ENCODE measurements around the gene SMOC2.

The SMOC2 gene

DNA sequence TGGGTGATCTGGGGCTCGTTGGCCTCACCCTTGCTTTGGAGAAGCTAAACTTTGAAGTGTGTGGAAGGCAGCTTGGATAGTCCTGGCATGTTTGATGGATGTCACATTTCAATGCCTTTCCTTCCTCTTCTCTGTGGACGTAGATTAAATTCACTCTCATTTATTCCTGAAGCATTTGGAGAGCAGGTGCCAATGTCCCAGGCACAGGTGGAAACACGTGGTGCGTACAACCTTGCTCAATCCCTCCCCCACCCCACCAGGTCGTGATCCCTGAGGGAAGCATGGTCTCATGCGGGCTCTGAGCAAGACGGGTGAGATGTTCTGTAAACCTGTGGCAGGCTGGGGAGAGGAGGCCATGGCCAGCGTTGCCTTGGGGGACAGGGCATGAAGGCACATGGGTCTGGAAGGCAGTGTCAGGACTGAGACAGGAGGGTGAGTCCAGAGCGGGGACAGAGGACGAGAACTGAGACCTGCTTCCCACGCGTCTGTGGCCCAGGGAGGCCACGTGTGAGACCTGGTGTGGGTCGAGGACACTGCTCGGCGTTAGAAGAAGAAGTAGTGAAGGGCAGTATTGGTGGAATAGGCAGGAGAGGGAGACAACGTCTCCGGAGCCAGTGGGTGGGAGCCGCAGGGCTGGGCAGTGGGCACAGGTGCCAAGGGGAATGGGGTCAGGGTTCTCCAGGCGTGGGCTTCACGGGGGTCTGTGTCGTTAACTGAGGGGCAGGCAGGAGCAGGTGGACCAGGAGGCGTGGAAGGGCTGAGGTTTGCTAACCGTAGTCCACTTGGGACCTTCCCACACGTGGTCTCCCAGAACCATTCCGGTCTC lies 34.4 kb downstream of the SMOC2 start:
- in situ Hi-C loops (cut with MboI; ENCODE audit: low sequenced_read_pairs) = no loop called here

DNA sequence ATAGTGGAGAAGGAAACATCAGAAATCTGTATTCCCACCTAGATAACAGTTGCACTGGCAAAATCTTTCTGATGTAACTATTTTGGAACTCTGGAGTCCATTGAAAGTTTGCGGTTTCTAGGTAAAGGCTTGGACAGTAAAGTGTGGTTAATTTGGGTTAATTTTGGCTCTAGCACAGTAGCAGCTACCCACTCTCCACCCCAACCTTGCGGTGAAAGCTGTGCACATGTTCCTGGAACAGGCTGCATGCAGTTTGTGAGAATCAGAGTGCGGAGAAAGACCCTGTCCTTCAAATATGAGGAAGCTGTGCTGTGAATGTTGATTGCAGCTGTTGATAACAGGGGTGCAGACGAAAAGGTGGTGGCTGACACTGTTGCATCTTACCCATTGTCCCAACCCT lies 38.4 kb downstream of the SMOC2 start:
- in situ Hi-C loops (cut with MboI; ENCODE audit: low sequenced_read_pairs) = no loop called here

DNA sequence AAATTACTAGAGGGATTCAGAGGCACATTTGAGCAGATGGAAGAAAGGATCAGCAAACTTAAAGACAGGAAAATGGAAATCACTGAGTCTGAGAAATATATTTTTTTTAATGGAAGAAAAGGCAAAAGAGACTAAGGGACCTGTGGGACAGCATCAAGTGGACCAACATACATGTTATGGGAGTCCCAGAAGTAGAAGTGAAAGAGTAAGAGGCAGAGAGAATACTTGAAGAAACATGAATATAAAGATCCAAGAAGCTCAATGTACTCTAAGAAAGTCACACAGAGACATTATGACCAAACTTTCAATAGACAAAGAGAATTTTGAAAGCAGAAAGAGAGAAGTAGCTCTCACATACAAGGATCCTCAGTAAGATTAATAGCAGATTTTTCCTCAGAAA lies 39.5 kb downstream of the SMOC2 start:
- in situ Hi-C loops (cut with MboI; ENCODE audit: low sequenced_read_pairs) = no loop called here

DNA sequence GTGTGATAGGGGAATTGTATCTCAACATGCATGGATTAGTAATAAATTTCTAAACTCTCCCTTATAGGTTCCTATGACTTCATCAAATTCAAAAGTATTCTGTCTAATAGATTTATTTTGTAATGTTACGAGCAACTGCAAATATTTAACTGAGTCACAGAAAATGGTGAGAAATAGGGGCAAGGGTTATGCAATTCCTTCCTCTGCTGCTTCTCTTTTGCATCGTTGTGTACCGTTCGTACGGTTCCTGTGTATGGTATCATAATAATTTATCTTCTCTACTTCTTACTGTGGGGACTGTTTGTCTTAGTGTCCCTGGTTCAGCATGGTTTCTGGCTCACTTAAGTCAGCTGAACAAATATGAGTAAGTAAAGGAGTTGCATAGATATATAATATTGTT lies 44.8 kb downstream of the SMOC2 start:
- in situ Hi-C loops (cut with MboI; ENCODE audit: low sequenced_read_pairs) = no loop called here

DNA sequence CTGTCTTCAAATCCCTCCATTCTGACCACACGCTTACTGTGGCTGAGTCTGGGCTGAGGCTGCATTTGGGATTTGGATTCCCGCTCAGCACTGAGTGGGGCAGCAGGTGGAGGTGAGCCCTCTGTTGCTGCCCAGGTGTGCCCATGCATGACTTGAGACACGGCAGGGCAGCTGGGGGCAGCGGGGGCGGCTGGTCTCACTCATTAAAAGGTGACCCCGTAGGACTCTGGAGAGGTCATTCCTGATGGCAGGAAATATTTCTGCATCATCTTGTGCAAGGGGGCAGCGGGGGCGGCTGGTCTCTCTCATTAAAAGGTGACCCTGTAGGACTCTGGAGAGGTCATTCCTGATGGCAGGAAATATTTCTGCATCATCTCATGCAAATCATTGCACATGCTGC lies 49.8 kb downstream of the SMOC2 start:
- in situ Hi-C loops (cut with MboI; ENCODE audit: low sequenced_read_pairs) = no loop called here

DNA sequence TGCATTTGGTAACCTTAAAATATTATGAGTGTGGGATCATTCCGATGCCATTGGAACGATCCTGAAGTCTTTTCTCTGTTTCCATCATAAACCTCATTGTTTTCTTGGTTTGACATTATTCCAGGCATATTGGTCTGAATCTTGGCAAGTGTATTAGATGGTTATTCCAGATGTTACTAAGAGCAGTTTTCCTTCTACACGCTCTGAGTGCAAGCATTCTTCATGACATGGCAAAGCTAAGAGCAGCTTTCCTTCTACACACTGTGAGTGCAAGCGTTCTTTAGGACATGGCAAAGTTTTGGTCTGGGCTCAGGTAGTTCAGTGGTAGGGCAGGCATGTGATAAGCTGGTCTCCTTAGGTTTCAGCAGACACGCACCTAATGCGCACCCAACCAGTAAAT lies 53.0 kb downstream of the SMOC2 start:
- in situ Hi-C loops (cut with MboI; ENCODE audit: low sequenced_read_pairs) = no loop called here

DNA sequence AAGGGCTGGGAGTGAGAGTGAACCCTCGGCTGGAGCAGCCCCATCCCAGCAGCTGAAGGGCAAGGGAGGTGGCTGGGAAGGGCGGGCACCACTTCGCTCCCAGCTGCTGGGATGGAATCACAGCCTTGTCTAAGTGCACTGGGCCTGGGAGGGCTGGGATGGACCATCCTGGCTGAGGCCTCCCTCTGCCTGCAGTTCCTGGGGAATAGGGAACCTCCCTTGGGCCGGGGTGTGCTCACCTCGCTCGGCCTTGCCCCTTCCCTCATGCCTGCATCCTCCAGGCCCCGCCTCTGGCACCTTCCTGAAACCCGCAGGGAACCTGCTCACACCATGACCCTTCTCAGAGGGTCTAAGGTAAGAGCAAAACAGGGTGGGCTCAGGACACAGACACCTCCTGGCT lies 53.7 kb downstream of the SMOC2 start:
- in situ Hi-C loops (cut with MboI; ENCODE audit: low sequenced_read_pairs) = no loop called here

DNA sequence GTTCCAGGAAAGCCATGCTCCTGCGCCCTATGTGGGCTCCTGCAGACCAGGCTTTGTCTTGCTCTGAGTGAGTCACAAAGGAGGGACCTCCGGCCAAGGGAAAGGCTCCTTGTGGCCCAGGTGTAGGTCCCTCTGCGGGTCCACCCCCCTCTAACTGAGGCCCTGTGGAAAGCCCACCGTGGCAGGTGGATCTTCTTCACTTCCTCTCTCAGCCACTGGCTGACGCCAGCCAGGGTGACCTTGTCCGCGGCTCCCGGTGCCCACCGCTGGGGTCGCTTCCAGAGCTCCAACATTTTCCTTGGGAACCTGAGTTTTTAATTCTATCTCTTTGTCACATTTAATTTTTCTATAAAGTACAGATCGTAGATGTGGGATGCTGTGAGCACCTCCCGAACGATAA lies 54.1 kb downstream of the SMOC2 start:
- in situ Hi-C loops (cut with MboI; ENCODE audit: low sequenced_read_pairs) = no loop called here

DNA sequence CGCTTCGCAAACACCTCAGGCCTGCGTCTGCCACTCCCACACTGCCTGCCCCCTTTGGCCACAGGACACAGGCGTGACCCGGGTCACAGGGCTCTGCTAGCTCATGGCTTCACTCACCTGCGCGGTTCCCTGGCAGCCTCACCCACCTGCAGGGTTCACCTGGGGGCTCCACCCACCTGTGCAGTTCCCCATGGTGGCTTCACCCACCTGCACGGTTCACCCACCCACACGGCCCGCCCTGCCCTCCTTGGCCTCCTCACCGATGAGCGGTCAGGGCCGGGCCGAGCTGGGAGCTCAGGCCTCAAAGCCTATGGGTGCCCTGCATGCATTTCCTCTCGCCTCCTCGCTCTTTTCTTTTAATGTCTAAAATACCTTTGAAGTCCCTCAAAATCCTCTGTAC lies 54.7 kb downstream of the SMOC2 start:
- in situ Hi-C loops (cut with MboI; ENCODE audit: low sequenced_read_pairs) = no loop called here

DNA sequence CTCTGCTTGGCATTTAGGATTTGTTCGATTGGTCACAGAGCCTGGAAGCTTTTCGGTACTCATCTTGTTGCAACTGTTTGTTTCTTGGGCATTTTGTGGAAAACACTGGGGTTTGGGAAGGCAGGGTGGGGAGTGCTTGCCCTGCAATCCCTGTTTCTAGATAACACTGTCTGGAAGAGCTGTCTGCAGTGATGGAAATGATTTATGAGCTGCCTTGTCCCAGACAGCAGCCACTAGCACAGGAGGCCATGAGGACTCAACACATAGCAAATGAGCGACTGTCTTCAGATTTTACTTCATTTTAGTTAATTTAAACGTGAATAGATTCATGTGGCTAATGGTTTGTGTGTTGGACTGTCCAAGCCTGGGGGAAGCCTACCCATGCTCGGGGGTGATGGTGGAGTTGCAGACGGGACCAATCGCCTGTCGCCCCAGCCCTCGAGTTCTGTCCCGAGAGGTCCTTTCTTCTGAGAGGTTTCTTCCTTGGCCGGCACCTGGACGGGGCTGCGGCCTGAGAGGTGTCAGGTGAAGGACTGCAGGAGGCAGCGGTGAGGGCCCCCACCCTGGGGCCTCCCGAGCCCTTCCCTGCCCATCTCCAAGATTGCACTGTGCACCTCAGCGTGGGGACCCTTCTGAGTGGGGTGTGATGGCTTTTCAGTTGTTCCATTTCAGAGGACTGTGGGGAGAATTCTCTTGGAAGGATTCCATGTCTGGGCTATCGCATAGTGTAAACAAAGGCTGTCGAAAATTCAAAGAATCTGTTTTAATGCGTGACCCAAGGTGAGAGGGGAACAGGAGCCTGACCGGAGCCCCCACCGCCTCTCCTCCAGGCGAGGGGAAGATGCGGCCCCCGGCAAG lies 55.4 kb downstream of the SMOC2 start:
- in situ Hi-C loops (cut with MboI; ENCODE audit: low sequenced_read_pairs) = no loop called here

DNA sequence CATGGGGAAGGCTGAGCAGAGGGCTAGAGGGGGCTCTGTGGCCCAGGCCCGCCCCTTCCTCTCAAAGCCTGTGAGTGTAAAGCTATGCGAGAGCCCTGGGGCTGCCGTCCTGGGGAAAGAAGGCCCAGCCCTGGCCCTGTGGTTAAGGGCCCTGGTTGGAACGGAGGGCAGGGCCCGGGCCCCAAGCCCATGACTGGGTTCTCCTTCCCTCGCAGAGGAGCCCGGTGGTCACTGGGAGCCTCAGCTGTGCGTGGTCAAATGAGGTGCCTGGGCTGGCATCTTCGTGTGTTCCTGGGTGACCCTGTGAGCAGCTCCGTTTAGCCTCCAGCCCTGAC lies 56.0 kb downstream of the SMOC2 start:
- in situ Hi-C loops (cut with MboI; ENCODE audit: low sequenced_read_pairs) = no loop called here

DNA sequence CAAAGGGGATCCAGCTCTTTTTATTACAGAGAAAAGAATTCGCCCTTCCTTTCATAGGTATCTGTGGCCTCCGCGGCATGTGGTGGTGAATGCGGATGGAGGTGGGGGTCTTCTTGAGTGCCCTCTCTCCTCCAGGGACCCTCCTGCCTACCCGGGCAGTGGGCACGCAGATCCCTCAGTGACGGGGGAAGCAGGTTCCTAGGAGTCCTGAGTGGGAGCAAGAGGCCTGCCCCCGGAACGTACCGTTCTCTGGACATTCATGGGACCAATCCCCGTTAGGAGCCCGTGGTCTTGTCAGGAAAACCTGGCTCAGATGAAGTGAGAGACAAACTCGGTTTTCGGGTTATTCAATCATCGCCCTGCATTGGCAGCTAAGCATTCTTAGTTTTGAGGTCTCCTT lies 56.4 kb downstream of the SMOC2 start:
- in situ Hi-C loops (cut with MboI; ENCODE audit: low sequenced_read_pairs) = no loop called here

DNA sequence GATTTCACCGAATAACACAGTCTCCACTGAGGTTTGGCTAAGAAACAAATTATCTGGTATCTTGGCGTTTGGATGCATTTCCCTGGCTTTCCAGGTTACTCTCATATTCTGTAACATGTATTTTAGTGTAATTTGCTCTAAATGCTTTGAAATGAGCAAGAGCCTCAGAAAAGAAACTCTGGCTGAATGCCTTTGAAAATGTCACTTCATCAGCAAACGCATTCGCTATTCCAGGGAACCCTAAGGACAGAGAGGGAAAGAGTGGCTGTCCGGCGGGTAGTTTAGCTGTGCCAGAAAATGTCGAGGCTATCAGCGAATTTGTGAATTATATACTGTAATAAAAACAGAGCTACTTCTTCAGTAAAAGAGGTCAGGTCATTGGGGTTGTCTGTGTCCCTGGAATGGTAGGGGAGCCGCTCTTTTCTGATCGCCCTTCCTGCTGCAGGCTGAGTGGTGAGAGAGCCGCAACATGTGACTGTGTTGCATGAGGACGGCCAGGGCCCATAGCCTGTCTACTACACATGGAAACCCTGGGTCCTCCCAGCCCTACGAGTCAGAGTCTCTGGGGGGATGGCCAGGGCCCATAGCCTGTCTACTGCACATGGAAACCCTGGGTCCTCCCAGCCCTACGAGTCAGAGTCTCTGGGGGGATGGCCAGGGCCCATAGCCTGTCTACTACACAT lies 57.3 kb downstream of the SMOC2 start:
- in situ Hi-C loops (cut with MboI; ENCODE audit: low sequenced_read_pairs) = no loop called here

DNA sequence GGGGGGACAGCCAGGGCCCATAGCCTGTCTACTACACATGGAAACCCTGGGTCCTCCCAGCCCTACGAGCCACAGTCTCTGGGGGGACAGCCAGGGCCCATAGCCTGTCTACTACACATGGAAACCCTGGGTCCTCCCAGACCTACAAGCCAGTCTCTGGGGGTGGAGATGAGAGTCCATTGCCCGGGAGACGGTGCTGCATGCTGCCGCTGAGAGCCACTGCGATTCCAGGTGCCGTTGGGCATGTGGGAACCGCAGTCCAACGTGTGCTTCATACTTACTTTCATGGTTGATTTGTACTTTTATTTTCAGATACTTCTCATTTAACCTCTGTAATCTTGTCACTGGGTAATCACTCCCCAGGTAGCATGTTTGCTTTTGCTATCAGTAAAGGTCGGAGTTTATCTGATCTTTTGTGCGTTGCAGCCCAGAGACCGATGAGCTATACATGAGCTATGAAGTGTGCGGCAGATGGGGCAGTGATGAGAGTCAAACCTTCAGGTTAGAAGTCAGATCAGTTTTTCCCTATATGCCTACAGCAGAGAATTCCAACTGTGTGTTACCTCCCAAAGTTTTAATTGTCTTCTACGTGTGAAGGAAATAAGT lies 58.2 kb downstream of the SMOC2 start:
- in situ Hi-C loops (cut with MboI; ENCODE audit: low sequenced_read_pairs) = no loop called here

DNA sequence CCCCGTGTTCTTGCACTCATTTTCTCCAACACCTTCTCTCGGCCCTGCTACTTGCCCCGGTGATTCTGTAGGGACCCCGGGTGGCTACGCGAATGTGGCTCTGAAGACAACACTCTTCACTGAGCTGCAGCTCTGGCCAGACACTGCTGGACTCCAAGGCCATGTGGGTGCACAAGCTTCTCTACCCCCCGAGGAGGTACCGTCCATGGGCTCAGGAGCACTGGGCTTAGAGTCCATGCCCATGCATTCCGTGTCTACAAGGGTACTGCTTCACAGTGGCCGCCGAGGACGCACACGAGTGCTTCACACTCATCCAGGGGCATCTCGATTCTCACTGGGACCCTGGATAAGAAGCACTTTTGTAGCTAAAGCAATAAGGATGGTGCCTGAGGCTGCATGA lies 59.5 kb downstream of the SMOC2 start:
- in situ Hi-C loops (cut with MboI; ENCODE audit: low sequenced_read_pairs) = no loop called here

DNA sequence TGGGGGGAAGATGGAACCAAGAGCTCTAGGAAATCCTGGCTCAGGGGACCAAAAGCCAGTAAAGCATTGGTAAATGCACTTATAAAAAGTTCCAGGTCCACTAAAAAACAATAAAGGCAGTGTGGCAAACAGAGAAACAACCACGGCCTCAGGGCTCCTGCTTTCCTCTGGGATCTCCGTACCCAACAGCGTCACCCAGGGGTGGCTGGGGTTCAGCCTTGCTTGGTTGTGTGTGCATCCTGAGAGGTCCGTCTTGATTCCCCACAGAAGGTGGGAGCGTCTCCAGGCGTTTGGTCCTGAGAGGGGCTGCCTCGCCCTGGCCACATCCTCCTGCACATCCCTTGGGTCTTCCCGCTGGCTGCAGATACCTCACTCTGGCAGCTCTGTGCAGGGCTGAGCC lies 60.6 kb downstream of the SMOC2 start:
- in situ Hi-C loops (cut with MboI; ENCODE audit: low sequenced_read_pairs) = no loop called here

DNA sequence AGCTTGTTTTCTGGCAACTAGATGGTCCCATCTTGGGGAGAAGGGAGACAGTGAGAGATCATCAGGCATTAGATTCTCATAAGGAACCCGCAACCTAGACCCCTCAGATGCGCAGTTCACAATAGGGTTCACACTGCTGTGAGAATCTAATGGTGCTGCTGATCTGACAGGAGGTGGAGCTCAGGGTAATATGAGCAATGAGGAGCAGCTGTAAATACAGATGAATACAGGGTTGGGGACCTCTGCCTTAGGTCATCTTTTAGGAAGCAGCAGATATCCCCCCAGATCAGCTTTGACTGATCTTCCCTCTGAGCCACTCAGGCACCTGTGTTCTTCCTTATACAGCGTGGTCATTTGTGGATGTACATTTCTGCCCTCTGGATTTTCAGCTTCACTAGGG lies 63.4 kb downstream of the SMOC2 start:
- in situ Hi-C loops (cut with MboI; ENCODE audit: low sequenced_read_pairs) = no loop called here

DNA sequence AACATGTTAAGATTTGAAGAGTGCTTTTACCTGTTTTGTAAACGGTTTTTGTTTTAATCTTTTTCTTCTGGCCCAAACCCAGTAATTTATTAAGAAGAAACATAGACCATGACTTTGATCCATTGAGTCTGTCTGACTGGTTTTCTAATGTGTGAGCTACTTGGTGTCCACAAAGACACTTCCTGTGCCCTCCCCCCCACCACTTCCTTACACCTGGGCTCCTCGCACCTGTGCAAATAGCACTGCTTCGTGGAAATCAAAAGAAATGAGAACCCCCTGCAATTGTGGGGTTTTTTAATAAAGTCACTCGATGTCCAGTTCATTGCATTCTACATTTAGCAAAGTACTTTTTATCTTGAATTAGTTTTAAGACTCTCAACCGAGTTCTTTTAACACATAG lies 65.5 kb downstream of the SMOC2 start:
- in situ Hi-C loops (cut with MboI; ENCODE audit: low sequenced_read_pairs) = no loop called here

DNA sequence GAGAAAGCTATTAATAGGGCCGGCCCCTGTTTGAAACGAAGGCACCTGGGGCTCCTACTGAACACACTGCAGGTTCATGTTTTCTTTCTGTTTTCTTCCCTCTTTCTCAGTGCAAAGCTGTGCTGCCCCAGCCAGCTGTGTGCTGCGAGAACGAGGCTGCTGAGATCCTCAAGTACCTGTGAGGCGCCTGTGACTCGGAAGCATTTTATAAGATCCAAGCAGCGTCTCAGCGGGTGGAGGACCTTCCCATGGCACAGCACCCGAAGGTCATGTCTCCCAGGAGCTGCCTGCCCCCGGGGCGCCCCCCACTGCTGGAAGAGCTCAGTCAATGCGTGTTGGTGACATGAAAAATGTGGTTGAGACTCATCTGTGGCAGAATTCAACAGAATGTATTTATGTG lies 66.3 kb downstream of the SMOC2 start:
- in situ Hi-C loops (cut with MboI; ENCODE audit: low sequenced_read_pairs) = no loop called here

DNA sequence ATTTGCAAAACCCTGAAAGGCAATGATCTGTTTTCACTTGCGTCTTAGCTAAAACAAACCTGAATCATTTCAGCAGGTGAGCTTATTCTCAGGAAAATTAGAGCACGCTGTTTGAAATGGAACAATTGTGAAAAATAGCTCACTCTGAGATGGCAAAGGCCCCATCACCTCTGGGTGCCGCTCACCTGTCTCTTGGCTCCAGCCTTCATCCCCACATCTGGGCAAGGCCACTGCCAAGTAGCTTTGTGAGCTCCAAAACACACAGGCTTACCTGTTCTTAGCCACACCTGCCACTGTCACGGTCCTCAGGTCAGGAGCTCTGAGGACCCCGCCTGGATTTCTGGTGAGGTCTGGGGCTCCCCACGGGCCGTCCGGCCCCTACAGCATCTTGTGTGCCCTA lies 66.7 kb downstream of the SMOC2 start:
- in situ Hi-C loops (cut with MboI; ENCODE audit: low sequenced_read_pairs) = no loop called here

DNA sequence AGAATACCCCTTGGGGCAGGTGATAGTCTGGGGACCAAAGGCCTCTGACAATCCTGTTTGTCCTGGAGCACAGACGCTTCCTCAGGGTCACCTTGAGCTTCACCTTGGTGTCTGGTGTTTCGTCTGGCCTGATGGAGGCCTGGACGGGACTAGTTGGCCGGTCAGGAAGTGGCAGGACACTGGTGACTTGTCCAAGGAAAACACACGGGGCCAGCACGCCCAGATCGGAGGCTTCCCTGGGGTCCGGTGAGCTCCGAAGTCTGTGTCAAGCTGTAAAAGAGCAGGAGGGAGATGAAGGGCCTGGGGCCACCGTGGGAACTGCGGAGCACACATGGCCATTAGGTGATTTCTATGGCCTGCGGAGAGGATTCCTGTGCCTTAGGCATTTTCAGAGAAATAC lies 67.9 kb downstream of the SMOC2 start:
- in situ Hi-C loops (cut with MboI; ENCODE audit: low sequenced_read_pairs) = no loop called here

Measured in HL-60/S4 treated with retinoic acid at 250 ng/mL for 4 days and 3 days (cell line).